Neural cell (in vitro differentiated cells): Measurements from ENCODE around the gene TUBA8.

Source experiments
- CTCF ChIP-seq: fragments of 450-650 bp; IDR thresholded peaks from 2 replicates; pipeline ENCODE4 v1.5.1; 2014; ENCODE audit warnings: antibody characterized with exemption, mild to moderate bottlenecking, moderate library complexity; ENCODE audit not compliant: poor library complexity, severe bottlenecking
- RAD21 ChIP-seq: fragments of 450-650 bp; conservative IDR thresholded peaks from 2 replicates; pipeline ENCODE4 v1.6.1; 2014; ENCODE audit warnings: antibody characterized with exemption, mild to moderate bottlenecking, moderate library complexity

GRCh38 chr22:18067548-18068341, 42.9 kb upstream of the TUBA8 start:
- TF ChIP-seq CTCF (no peak), RAD21 (no peak)
